Fibroblast of peridontal ligament (primary cell): Measurements from ENCODE around the gene SAT1.
A peak's percentile ranks its signal among the peaks of the same experiment; 100 is the strongest.

ENCODE experiments used
- DNase-seq: peaks from one replicate; pipeline ENCODE4 v3.0.0-alpha.2; 2010; ENCODE audit errors: extremely low read depth

The SAT1 gene

DNA sequence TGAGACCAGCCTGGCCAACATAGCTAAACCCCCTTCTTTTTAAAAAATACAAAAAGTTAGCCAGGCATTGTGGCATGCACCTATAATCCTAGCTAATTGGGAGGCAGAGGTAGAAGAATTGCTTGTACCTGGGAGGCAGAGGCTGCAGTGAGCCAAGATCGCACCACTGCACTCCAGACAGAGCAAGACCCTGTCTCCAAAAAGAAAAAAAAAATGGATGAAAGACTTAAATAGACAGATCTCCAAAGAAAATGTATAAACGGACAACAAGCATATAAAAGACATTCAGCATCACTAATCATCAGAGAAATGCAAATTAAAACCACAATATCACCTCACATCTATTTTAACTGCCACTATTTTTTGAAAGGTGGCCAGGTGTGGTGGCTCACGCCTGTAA, 6.6 kb upstream of the SAT1 start:
- DNase-seq = no peak

DNA sequence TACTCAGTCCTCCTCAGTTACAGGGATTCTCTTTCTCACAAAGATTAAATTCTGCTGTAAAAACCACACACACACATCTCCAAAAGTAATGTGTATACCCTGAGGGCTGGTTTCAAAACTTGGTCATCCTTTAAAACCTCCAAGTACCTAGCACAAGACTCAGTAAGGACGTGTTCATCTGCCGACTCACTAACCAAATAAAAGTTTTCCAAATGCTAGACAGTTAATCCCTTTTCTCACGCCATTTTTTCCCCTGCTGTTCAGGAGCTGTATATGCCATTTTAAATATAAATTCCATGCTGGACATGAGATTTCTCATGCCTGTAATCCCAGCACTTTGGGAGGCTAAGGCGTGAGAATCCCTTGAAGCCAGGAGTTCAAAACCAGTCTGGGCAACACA, 3.9 kb upstream of the SAT1 start:
- DNase-seq = peak; percentile 49

DNA sequence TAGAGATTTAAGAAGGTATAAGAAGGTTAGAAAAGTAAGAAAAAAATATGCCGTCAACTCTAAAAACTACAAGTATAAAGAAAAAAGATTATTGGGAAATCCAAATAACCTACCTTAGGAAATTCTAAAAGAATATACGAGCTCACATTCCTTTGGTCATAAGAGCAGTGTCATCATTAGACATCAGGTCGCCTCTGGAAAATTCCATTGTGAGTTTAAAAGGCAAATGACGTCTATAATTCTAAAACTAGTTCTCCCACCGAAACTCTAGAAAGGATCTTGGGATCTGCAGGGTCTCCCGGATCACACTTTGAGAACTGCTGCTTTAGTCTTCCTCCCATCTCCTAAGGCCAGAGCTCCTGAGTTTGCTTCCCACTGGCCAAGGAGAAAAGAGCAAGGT, 518 bp upstream of the SAT1 start:
- DNase-seq = no peak

DNA sequence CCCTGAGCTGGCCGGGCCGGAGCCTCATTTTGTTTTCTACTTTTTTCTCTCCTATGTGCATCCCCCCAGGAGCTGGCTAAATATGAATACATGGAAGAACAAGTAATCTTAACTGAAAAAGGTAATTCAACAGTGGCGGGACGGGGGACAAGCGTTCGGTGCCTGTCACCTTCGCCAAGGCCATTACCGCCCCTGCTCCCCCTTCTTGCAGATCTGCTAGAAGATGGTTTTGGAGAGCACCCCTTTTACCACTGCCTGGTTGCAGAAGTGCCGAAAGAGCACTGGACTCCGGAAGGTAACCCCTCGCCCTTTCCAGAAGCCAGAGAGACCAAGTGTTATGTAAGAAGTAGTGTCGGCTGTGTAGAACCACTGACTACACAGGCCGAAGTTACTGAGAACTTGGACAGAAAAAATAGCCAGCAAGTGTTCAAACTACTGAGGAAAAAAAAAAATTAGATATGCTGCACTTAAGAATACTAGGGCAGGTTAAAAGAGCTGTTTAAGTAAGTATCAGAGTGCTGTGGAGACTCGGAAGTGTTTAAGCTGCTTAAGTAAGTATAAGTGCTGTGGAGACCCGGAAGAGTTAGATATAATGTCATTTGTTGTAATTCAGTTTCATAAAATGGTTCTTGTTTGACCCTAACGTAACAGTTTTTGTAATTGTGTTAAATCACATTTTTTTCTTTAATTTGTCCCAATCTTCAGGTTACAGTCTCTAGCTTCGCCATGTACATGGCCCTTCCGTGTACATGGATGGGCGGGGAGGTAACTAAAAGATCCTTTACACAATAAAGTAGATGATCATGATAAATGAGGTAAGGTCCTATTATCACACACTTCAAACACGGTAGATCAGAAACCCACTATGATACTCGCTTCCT, 856 bp downstream of the SAT1 start:
- DNase-seq = peak; percentile 45

DNA sequence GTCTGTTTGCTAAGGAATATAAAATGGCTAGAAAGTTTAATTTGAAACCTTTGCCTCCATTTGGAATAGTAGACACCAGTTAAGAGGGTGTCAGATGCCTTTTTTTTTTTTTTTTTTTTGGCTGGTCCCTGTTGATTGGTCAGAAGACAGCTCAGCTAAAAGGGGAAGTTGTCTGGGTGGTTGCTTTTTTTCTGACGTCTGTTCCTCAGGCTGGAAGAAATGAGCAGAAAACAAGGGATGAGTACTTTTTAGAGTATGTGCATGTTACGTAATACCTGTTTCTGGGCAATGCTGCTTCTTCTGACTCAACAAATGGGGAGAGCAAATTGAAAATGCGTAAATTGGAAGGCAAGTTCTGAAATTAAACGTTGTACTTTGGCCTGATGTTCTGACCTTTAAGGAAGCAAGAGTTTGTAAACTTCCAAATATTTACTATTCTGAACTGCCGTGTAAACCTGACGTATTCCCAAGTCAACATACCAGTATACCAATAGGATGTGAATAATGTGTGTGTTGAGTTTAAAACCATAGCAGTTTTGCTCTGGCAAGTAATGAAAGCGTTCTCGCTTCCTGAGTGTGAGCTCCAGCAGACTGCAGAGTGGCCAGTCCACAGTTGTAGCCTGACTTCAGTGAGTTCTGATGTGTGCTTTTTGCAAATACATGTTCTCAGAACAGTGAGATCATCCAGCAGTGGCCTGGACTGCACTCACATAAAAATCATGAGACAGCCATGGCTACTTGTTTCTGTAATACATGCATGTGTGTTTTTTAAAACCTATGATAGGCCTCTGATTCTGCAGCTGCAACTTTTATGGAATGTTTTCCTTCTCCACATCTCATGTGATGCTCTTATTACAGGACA, 1.7 kb downstream of the SAT1 start:
- peak; percentile 91 for DNase-seq

DNA sequence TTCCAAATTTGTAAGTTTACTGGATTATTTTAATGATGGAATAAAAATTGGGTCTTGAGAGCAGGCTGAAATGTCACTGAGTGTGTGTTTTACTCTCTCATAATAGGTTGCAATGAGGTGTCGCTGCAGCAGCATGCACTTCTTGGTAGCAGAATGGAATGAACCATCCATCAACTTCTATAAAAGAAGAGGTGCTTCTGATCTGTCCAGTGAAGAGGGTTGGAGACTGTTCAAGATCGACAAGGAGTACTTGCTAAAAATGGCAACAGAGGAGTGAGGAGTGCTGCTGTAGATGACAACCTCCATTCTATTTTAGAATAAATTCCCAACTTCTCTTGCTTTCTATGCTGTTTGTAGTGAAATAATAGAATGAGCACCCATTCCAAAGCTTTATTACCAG, 2.6 kb downstream of the SAT1 start:
- DNase-seq = no peak

DNA sequence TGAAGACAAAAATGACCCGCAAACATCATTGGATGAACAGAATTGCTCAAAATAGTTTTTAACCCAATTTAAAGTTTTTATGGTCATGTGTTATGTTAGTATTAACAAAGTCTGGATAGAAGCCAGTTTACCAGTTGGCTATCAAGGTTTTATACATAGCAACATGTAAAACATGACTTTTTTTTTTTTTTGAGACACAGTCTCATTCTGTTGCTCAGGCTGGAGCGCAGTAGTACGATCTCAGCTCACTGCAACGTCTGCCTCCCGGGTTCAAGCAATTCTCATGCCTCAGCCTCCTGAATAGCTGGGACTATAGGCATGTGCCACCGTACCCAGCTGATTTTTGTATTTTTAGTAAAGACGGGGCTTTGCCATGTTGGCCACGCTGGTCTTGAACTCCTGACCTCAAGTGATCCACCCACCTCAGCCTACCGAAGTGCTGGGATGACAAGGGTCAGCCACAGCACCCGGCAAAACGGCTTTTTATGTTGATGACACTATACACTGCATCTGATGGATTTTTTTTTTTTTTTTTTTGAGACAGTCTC, 3.4 kb downstream of the SAT1 start:
- DNase-seq = peak; percentile 15

DNA sequence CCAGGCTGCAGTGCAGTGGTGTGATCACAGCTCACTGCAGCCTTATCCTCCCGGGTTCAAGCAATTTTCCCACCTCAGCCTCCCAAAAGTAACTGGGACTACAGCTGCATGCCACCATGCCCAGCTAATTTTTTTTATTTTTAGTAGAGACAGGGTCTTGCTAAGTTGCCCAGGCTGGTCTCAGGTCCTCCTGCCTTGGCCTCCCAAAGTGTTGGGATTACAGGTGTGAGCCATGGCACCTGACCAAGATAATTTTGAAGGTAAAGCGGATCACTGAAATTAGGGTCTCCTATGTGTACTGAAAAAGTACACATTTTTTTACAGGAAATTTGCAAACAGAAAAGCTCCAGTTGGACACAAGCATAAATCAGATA, 4.8 kb downstream of the SAT1 start:
- DNase-seq = no peak

DNA sequence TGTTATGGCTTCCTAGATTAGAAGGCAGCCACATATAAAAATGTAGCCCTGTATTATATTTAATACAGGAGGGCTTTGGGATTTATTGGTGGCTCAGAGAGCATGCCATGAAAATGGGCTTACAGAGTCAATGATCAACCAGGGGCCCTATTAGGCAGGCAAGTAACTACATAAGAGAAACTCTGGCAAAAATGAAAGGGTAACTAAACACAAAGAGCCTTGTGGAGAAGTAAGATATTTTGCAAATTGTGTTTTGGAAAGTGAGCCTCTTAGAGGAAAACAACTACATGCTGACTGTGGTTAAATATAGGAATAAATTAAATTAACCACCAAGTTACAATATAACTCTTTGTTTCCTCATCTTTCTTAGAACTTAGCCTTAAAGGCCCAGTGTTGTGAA, 5.5 kb downstream of the SAT1 start:
- DNase-seq = no peak

DNA sequence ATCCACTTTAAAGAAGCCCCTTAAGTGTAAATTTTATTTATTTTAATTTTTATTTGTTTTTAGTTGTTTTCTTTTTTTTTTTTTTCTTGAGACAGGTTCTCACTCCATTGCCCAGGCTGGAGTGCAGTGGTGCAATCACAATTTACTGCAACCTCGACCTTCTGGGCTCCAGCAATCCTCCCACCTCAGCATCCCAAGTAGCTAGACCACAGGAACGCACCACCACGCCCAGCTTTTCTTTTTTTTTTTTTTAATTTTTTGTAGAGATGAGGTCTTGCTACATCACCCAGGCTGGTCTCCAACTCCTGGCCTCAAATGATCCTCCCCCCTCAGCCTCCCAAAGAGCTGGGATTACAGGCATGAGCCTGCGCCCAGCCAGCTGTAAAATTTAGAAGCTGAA, 6.0 kb downstream of the SAT1 start:
- no peak for DNase-seq

DNA sequence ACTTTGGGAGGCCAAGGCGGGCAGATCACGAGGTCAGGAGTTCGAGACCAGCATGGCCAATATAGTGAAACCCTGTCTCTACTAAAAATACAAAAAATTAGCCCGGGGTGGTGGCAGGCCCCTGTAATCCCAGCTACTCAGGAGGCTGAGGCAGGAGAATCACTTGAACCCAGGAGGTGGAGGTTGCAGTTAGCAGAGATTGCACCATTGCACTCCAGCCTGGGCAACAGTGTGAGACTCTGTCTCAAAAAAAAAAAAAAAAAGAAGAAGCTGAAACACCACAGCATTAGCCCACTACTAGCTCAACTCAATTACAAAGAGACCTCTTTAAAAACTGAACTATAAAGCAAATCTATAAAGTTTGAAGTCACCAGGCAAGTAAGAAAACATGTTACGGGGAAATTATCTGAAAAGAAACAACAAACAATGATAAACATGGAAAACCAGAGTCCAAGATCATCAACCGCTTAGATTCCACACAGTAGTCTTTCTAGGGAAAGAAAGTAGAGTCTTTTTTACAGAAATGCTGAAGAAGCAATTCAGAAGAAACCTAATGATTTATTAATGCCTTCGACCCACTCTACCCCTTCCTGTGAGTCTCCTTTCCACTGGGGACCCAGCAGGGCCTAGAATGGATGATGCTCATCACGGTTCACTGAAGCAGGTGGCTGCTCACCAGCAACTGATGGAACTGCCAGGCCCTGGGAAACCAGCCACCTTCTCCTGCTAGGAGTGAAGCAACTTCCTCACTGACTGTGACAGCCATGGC, 6.6 kb downstream of the SAT1 start:
- no peak for DNase-seq

DNA sequence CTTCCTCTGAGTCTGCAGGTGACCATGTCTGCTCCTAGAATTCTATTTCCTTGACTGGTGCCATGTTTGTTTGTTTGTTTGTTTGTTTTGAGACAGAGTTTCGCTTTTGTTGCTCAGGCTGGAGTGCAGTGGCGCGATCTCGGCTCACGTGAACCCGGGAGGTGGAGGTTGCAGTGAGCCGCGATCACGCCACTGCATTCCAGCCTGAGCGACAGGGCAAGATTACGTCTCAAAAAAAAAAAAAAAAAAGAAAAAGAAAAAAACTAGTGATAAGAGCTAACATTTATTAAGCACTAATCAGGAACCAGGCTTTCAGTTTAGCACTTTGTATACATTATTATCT, 7.2 kb downstream of the SAT1 start:
- DNase-seq = no peak

DNA sequence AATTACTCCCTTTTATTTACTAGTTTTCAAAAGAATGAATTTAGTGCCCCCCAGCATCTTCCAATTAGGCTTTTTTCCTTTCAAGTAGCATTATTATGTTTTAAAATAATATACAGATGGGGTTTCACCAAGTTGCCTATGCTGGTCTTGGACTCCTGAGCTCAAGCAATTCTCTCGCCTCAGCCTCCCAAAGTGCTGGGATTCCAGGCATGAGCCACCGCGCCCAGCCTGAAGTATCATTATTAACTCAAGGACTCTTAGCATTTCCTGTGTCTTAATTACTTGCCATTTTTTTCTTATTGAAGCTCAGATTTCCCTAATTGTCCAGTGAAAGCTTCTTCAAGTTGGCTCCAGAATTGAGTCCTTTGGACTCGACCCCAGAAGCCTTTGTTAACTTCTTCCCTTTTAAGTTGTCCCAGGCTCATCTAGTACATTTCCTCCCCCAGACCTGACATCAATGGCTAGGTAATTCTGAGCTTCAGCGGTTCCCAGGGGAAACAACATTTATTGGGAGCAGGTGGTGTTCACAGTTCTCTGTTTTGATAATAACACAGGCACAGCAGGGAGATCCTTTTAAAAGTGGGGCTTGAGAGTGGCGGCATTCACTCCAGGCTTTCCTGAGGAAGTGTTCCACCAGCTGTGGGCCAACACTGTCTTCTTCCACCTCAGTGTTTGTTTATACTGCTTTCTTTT, 10.0 kb downstream of the SAT1 start:
- DNase-seq = no peak

DNA sequence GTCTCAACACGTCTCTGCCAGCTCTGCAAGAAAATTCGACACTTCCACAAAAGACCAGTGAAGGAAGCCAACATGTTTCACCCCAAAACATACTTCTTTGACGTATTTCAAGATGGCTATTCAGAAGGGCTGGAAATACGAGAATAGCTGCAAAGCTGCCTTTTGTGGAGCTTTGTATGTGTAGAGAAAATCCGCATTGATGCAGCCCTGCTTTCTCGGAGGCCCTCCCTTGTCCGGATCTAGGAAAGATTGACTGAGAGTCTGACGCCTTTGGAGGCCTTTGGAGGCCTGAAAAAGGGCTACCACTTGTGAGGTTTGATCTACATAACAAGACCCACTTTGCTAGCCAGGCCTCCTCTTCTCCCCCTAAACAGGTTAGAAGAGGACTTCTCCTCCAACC, 12.2 kb downstream of the SAT1 start:
- no peak for DNase-seq

DNA sequence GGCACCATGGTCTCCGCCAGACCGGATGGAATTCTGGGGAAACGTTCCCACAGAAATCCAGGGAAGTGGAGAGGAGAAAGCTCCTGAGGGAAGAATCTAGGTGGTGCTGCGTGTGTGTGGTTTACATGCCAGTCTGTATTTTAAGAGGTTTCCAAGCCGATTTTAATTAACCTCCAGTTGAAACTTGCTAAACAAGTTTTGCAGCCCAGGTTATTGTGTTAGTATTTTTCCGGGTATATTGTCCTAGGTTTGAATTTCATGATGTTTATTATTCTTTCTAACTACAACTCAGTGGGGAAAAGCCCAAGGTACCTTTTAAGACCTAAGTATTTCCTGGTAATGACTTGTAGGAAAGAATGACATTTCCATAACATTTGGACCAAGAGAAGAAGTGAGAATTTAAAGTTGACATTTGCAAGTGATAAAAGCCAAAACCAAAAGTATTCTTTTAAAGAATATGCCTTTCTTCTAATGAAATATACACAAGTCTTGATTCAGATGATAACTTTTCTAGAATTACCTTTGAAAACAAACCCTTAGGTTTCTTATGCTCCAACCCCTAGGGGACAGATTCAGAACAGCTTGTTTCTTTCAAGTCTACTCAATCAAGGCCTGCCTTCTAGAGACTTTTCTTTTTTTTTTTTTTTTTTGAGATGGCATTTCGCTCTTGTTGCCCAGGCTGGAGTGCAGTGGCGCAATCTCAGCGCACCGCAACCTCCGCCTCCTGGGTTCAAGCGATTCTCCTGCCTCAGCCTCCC, 14.6 kb downstream of the SAT1 start:
- no peak for DNase-seq

DNA sequence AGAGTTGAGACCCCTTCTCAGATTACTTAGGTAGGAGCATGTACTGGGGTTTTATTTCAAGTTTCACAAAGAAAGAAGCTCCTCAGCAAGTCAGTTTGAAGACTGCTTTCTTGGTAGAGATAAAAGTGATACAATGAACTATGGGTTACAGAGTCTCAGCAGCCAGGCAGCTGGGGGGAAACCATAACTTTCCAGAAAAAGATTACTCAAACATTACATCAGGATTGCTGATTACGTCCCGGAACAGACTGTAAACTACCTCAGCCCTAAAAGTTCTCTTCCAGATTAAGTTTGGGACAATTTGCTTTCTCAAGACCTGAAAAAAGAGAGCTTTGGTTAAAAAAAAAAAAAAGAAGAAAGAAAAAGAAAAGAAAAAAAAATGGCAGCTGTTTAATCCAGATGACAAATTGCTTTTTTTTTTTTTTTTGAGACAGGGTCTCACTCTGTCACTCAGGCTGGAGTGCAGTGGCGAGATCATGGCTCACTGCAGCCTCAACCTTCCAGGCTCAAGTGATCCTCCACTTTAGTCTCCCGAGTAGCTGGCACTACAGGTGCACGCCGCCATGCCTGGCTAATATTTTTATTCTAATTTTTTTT, 16.6 kb downstream of the SAT1 start:
- peak; percentile 71 for DNase-seq

DNA sequence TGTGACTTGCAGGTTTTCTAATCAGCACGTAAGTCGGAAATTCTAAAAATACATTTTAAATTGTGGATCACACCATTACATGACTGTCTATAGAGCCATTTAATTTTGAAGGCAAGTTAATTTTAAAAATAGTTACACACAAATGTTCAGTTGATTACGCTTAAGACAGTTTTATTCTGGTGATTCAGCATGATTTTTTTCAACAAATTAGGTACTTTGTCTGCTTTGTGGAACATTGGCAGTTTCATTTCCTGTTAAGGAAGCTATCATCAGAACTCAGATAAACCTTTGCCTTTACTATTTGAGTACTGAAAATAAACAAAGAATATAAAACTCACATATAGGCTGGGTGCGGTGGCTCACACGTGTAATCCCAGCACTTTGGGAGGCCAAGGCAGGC, 19.5 kb downstream of the SAT1 start:
- DNase-seq = no peak

DNA sequence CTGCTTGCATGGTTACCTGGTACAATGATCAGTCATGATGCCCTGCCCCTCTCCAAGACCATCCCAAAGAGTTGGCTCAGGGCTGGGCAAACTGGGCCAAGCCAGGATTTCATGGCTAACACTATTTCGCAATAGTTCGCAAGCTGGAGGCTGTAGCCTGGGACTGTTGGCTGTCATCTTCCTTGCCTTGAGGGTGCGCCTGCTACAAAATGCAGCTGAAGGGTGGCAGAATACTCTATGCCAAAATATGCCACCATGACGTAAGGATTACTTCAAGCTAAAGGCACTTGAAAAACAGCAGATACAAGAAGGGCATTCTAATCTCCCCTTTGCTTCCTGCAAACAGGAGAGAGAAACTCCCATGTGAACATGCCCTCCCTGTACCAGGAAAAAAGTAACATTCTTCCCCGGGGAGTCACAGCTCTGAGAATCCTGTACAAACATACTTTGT, 21.0 kb downstream of the SAT1 start:
- DNase-seq = peak; percentile 36

DNA sequence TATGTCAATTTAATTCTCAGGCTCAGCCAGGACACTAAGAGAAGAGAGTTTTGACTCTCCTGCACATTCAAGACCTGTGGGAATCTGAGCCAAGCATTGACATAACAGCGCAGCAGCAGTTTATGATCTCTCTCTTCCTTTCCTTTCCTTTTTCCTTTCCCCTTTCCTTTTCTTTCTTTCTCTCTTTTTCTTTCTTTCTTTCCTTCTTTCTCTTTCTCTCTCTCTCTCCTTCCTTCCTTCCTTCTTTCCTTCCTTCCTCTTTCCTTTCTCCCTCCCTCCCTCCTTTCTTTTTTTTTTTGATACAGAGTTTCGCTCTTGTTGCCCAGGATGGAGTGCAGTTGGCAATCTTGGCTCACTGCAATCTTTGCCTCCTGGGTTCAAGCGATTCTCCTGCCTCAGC, 21.6 kb downstream of the SAT1 start:
- DNase-seq = no peak

DNA sequence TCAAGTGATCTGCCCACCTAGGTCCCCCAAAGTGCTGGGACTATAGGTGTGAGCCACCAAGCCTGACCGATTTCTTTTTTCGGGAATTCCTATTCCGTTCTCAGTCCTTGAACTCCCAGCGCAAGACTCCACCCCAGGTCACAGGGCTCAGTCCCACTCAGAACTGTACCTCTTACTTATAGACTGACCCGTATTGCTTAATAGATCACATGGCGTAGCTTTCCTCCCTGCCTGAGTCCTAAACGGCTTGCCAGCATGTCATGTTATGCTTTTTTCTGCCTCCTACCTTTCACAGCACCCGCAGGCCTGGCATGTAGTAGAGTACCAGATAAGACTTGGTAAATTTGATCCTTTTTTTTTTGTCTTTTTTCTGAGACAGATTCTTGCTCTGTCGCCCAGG, 22.4 kb downstream of the SAT1 start:
- no peak for DNase-seq
